ENCODE measurements around the gene GIPC2. TPM values are rescaled to one million over a fixed set of nuclear protein-coding genes. Genes with fewer than 3 reads are reported as not detected.

Gene GIPC2
- total and polyA plus RNA-seq, 10 of the 15 experiments (the other 5 are each of a cell fraction or from before 2014, with no cell fraction given), result 0.03 to 0.23 (median 0.06) TPM; not detected in 2

GRCh38 chr1:78143152-78143551, 97.4 kb downstream of the GIPC2 start:
- Histone ChIP-seq H3K4me3 (peak overlapping the region; percentile 51; the same call in 1 of the 2 replicates), H3K79me2 (ENCODE audit: control insufficient read depth, insufficient read depth, low read length) (no peaks in the 10 kb centered on the region), H3K9me3 (replicated peaks; ENCODE audit: control insufficient read depth, insufficient read depth, low read length) (no peaks in the 10 kb centered on the region), H3K27ac (ENCODE audit: control insufficient read depth, insufficient read depth) (peak overlapping the region; percentile 76), H3K4me1 (ENCODE audit: control insufficient read depth, insufficient read depth, low read length) (peaks cover 16% of the 10 kb centered on the region), H3K9ac (ENCODE audit: control insufficient read depth, insufficient read depth, low read length) (peak overlapping the region; percentile 24), H3K4me2 (ENCODE audit: control insufficient read depth, insufficient read depth) (peak overlapping the region; percentile 97), H2AFZ (ENCODE audit: control insufficient read depth, low read depth, low read length) (peak overlapping the region; percentile 100), H3K36me3 (ENCODE audit: control insufficient read depth in 2 of 2, insufficient read depth in 2 of 2, low read length in 1 of 2) (no peaks in the 10 kb centered on the region), H3K27me3 (replicated peaks in 1 of 2; ENCODE audit: control insufficient read depth in 2 of 2, insufficient read depth in 2 of 2, low read length in 1 of 2) (no peaks in the 10 kb centered on the region), H4K20me1 (ENCODE audit: control insufficient read depth, insufficient read depth) (no peaks in the 10 kb centered on the region)
- FAIRE-seq (peak; percentile 35), ATAC-seq (peak; percentile 84), DNase-seq (ENCODE audit: low read depth, low spot score) (peak; percentile 38)
- WGBS (ENCODE audit: insufficient coverage, insufficient replicate concordance, low lambda C conversion rate, missing lambda C conversion rate), result 14% methylated on average over 4 of the region's 4 CpGs
- in situ Hi-C loops (cut with MboI), result loop anchor here (5.0 kb wide), 1 partner anchor 529 kb away; no protein-coding TSS in a partner anchor
- ChIA-PET CTCF (interaction anchor here (0.7 to 9.3 kb wide), 10 partner anchors 8 to 535 kb away, joined by 3 to 112 read pairs (median 5); no protein-coding TSS in a partner anchor), SMC1A (ENCODE audit: uncharacterized antibody, unreplicated experiment) (interaction anchor here (0.6 to 4.7 kb wide), 8 partner anchors 9 to 563 kb away, joined by 3 to 37 read pairs (median 3); no protein-coding TSS in a partner anchor), RAD21 (ENCODE audit: unreplicated experiment) (interaction anchor here (0.9 to 3.9 kb wide), 5 partner anchors 9 to 529 kb away, joined by 3 to 25 read pairs (median 4); no protein-coding TSS in a partner anchor), POLR2A (interaction anchor here (1.0 kb wide), 1 partner anchor 324 kb away, joined by 3 read pairs; no protein-coding TSS in a partner anchor)
- no TSS peak for BruUV-seq (replicated peaks)
- intact Hi-C loops (cut with micrococcal nuclease; ENCODE audit: unreplicated experiment), result no loop called here
- no peak for TF ChIP-seq RFX5 (IDR thresholded peaks at IDR 0.05; ENCODE audit: low read depth, low read length)
- TF ChIP-seq, protein P1, sequence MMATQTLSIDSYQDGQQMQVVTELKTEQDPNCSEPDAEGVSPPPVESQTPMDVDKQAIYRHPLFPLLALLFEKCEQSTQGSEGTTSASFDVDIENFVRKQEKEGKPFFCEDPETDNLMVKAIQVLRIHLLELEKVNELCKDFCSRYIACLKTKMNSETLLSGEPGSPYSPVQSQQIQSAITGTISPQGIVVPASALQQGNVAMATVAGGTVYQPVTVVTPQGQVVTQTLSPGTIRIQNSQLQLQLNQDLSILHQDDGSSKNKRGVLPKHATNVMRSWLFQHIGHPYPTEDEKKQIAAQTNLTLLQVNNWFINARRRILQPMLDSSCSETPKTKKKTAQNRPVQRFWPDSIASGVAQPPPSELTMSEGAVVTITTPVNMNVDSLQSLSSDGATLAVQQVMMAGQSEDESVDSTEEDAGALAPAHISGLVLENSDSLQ (IDR thresholded peaks at IDR 0.05), result no peak
- TF ChIP-seq MTA3 (IDR thresholded peaks at IDR 0.05; ENCODE audit: borderline replicate concordance, low read length), result no peak
- TF ChIP-seq MXI1 (IDR thresholded peaks at IDR 0.05; ENCODE audit: low read depth, low read length), result no peak
- TF ChIP-seq, protein P2, sequence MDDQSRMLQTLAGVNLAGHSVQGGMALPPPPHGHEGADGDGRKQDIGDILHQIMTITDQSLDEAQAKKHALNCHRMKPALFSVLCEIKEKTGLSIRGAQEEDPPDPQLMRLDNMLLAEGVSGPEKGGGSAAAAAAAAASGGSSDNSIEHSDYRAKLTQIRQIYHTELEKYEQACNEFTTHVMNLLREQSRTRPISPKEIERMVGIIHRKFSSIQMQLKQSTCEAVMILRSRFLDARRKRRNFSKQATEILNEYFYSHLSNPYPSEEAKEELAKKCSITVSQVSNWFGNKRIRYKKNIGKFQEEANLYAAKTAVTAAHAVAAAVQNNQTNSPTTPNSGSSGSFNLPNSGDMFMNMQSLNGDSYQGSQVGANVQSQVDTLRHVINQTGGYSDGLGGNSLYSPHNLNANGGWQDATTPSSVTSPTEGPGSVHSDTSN (IDR thresholded peaks at IDR 0.05; ENCODE audit: insufficient replicate concordance, low read depth, low read length), result no peak
- no peak for TF ChIP-seq YBX1 (IDR thresholded peaks at IDR 0.05)
- no peak for TF ChIP-seq ESRRA (IDR thresholded peaks at IDR 0.05; ENCODE audit: low read length)
- TF ChIP-seq USF1 (IDR thresholded peaks at IDR 0.05; ENCODE audit: borderline replicate concordance, extremely low read length, insufficient read depth, low read depth, low read length), result no peak
- TF ChIP-seq, protein P3, sequence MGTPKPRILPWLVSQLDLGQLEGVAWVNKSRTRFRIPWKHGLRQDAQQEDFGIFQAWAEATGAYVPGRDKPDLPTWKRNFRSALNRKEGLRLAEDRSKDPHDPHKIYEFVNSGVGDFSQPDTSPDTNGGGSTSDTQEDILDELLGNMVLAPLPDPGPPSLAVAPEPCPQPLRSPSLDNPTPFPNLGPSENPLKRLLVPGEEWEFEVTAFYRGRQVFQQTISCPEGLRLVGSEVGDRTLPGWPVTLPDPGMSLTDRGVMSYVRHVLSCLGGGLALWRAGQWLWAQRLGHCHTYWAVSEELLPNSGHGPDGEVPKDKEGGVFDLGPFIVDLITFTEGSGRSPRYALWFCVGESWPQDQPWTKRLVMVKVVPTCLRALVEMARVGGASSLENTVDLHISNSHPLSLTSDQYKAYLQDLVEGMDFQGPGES (IDR thresholded peaks at IDR 0.05), result no peak
- no peak for TF ChIP-seq NR2F1 (conservative IDR thresholded peaks at IDR 0.05)
- no peak for TF ChIP-seq MTA2 (IDR thresholded peaks at IDR 0.05; ENCODE audit: low read depth)
- TF ChIP-seq LARP7 (IDR thresholded peaks at IDR 0.05), result no peak
- no peak for TF ChIP-seq ZZZ3 (IDR thresholded peaks at IDR 0.05; ENCODE audit: control insufficient read depth, insufficient read length, low read depth)
- TF ChIP-seq, protein P4, sequence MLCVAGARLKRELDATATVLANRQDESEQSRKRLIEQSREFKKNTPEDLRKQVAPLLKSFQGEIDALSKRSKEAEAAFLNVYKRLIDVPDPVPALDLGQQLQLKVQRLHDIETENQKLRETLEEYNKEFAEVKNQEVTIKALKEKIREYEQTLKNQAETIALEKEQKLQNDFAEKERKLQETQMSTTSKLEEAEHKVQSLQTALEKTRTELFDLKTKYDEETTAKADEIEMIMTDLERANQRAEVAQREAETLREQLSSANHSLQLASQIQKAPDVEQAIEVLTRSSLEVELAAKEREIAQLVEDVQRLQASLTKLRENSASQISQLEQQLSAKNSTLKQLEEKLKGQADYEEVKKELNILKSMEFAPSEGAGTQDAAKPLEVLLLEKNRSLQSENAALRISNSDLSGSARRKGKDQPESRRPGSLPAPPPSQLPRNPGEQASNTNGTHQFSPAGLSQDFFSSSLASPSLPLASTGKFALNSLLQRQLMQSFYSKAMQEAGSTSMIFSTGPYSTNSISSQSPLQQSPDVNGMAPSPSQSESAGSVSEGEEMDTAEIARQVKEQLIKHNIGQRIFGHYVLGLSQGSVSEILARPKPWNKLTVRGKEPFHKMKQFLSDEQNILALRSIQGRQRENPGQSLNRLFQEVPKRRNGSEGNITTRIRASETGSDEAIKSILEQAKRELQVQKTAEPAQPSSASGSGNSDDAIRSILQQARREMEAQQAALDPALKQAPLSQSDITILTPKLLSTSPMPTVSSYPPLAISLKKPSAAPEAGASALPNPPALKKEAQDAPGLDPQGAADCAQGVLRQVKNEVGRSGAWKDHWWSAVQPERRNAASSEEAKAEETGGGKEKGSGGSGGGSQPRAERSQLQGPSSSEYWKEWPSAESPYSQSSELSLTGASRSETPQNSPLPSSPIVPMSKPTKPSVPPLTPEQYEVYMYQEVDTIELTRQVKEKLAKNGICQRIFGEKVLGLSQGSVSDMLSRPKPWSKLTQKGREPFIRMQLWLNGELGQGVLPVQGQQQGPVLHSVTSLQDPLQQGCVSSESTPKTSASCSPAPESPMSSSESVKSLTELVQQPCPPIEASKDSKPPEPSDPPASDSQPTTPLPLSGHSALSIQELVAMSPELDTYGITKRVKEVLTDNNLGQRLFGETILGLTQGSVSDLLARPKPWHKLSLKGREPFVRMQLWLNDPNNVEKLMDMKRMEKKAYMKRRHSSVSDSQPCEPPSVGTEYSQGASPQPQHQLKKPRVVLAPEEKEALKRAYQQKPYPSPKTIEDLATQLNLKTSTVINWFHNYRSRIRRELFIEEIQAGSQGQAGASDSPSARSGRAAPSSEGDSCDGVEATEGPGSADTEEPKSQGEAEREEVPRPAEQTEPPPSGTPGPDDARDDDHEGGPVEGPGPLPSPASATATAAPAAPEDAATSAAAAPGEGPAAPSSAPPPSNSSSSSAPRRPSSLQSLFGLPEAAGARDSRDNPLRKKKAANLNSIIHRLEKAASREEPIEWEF (IDR thresholded peaks at IDR 0.05; ENCODE audit: insufficient replicate concordance, low read depth, low read length), result no peak
- TF ChIP-seq JUNB (IDR thresholded peaks at IDR 0.05), result no peak

Measured in GM12878 (cell line).